ENCODE data around the gene DDX46. TPM values are rescaled to one million over a fixed set of nuclear protein-coding genes. Genes with fewer than 3 reads are reported as not detected.

Gene DDX46
- polyA plus RNA-seq, 4 donors, result 65.2 to 77.7 (median 75.0) TPM

Other genes starting within 250 kb of the DDX46 start
- 10 to 100 TPM in 3 of 4 donors, 1 to 10 TPM in 1; 9.9 to 13.1 (median 11.8) TPM for gene JADE2, start 233.1 kb upstream of the DDX46 start, polyA plus RNA-seq (ENCODE audit: insufficient read length in 4 of 4)
- gene SAR1B, start 126.0 kb upstream of the DDX46 start, polyA plus RNA-seq (ENCODE audit: insufficient read length in 4 of 4), result 10 to 100 TPM; 36.0 to 43.4 (median 41.8) TPM
- gene SEC24A, start 110.0 kb upstream of the DDX46 start, polyA plus RNA-seq (ENCODE audit: insufficient read length in 4 of 4), result 10 to 100 TPM; 20.0 to 25.4 (median 24.7) TPM
- gene CAMLG, start 20.2 kb upstream of the DDX46 start, polyA plus RNA-seq (ENCODE audit: insufficient read length in 4 of 4), result 10 to 100 TPM; 67.6 to 86.4 (median 72.2) TPM
- gene C5orf24, start 87.2 kb downstream of the DDX46 start, polyA plus RNA-seq (ENCODE audit: insufficient read length in 4 of 4), result 100 to 1,000 TPM in 3 of 4 donors, 10 to 100 TPM in 1; 99.0 to 131 (median 125) TPM
- gene TXNDC15, start 115.6 kb downstream of the DDX46 start, polyA plus RNA-seq (ENCODE audit: insufficient read length in 4 of 4), result 10 to 100 TPM; 80.1 to 98.4 (median 95.5) TPM
- gene PCBD2, start 146.4 kb downstream of the DDX46 start, polyA plus RNA-seq (ENCODE audit: insufficient read length in 4 of 4), result 10 to 100 TPM in 3 of 4 donors, 1 to 10 TPM in 1; 9.2 to 14.1 (median 11.6) TPM
- gene CATSPER3, start 209.1 kb downstream of the DDX46 start, polyA plus RNA-seq (ENCODE audit: insufficient read length in 4 of 4), result 1 to 10 TPM in 3 of 4 donors, under 1 TPM in 1; 0.58 to 1.5 (median 1.2) TPM